ENCODE measurements around the gene SLC2A4RG.

The SLC2A4RG gene

GRCh38 chr20:63706852-63707557 lies 32.6 kb upstream of the SLC2A4RG start:
- in situ Hi-C loops (cut with MboI; ENCODE audit: low sequenced_read_pairs, unreplicated experiment), result loop anchor here (10.0 kb wide), 1 partner anchor 148 kb away; no protein-coding TSS in a partner anchor
- DNase-seq (ENCODE audit: low spot score), result peak; percentile 78
- TF ChIP-seq, protein P1, sequence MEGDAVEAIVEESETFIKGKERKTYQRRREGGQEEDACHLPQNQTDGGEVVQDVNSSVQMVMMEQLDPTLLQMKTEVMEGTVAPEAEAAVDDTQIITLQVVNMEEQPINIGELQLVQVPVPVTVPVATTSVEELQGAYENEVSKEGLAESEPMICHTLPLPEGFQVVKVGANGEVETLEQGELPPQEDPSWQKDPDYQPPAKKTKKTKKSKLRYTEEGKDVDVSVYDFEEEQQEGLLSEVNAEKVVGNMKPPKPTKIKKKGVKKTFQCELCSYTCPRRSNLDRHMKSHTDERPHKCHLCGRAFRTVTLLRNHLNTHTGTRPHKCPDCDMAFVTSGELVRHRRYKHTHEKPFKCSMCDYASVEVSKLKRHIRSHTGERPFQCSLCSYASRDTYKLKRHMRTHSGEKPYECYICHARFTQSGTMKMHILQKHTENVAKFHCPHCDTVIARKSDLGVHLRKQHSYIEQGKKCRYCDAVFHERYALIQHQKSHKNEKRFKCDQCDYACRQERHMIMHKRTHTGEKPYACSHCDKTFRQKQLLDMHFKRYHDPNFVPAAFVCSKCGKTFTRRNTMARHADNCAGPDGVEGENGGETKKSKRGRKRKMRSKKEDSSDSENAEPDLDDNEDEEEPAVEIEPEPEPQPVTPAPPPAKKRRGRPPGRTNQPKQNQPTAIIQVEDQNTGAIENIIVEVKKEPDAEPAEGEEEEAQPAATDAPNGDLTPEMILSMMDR (IDR thresholded peaks at IDR 0.05; ENCODE audit: borderline replicate concordance, control extremely low read depth, extremely low read depth, insufficient read depth, missing control alignments), result peak; percentile 76

GRCh38 chr20:63707558-63708300 lies 31.8 kb upstream of the SLC2A4RG start, which contains the start of the genes ARFRP1 and ZGPAT:
ARFRP1 (minus strand) TSS chr20:63707976; CDS start chr20:63707091, 885 bp downstream.
ZGPAT (plus strand) TSS chr20:63708039; CDS start chr20:63708581, 542 bp downstream.
- TF ChIP-seq, protein P1 (IDR thresholded peaks at IDR 0.05; ENCODE audit: borderline replicate concordance, control extremely low read depth, extremely low read depth, insufficient read depth, missing control alignments), result no peak
- in situ Hi-C loops (cut with MboI; ENCODE audit: low sequenced_read_pairs, unreplicated experiment), result loop anchor here (10.0 kb wide), 1 partner anchor 147 kb away; no protein-coding TSS in a partner anchor

DNA sequence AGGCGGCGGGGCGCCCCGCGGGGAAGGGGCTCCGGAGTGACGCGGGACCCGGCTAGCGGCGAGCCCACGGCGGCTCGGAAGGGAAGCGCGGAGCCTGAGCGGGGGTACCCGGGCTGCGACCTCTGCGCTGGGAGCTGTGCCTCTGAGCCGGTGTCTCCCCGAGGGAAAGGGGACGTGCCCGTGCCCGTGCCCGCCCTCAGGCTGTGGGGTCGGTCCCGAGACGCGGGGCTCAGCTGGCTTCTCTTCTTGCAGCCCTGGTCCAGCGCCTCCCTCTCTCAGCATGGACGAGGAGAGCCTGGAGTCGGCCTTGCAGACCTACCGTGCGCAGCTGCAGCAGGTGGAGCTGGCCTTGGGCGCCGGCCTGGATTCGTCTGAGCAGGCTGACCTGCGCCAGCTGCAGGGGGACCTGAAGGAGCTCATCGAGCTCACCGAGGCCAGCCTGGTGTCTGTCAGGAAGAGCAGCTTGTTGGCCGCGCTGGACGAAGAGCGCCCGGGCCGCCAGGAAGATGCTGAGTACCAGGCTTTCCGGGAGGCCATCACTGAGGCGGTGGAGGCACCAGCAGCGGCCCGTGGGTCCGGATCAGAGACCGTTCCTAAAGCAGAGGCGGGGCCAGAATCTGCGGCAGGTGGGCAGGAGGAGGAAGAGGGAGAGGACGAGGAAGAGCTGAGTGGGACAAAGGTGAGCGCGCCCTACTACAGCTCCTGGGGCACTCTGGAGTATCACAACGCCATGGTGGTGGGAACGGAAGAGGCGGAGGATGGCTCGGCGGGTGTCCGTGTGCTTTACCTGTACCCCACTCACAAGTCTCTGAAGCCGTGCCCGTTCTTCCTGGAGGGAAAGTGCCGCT lies 31.1 kb upstream of the SLC2A4RG start:
- DNase-seq (ENCODE audit: low spot score), result peak; percentile 36
- TF ChIP-seq, protein P1 (IDR thresholded peaks at IDR 0.05; ENCODE audit: borderline replicate concordance, control extremely low read depth, extremely low read depth, insufficient read depth, missing control alignments), result no peak
- in situ Hi-C loops (cut with MboI; ENCODE audit: low sequenced_read_pairs, unreplicated experiment), result loop anchor here (10.0 kb wide), 1 partner anchor 146 kb away; no protein-coding TSS in a partner anchor

More at GRCh38 chr20:63707558-63708300, 31.8 kb upstream of the SLC2A4RG start, which contains the start of the genes ARFRP1 and ZGPAT:
- peak; percentile 93 for DNase-seq (ENCODE audit: low spot score)

DNA sequence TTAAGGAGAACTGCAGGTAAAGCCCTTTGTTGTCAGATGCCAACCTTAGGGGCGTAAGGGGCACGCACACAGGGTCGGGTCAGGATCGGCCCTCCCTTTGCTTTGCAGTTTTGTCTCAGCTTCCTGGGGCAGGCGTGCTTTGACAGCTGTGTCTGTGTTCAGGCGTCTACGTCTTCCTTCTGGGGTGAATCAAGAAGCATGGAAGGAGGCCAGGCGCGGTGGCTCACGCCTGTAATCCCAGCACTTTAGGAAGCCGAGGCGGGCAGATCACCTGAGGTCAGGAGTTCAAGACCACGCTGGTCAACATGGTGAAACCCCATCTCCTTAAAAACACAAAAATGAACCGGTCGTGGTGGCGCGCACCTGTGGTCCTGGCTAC lies 30.4 kb upstream of the SLC2A4RG start:
- in situ Hi-C loops (cut with MboI; ENCODE audit: low sequenced_read_pairs, unreplicated experiment), result loop anchor here (10.0 kb wide), 1 partner anchor 146 kb away; no protein-coding TSS in a partner anchor
- TF ChIP-seq, protein P1 (IDR thresholded peaks at IDR 0.05; ENCODE audit: borderline replicate concordance, control extremely low read depth, extremely low read depth, insufficient read depth, missing control alignments), result no peak

GRCh38 chr20:63711085-63711645 lies 28.4 kb upstream of the SLC2A4RG start:
- DNase-seq (ENCODE audit: low spot score), result no peak
- TF ChIP-seq, protein P1 (IDR thresholded peaks at IDR 0.05; ENCODE audit: borderline replicate concordance, control extremely low read depth, extremely low read depth, insufficient read depth, missing control alignments), result no peak
- in situ Hi-C loops (cut with MboI; ENCODE audit: low sequenced_read_pairs, unreplicated experiment), result no loop called here

More for the DNA sequence above, 30.4 kb upstream of the SLC2A4RG start:
- no peak for DNase-seq (ENCODE audit: low spot score)
